ENCODE data around the gene GPR151. TPM values are rescaled to one million over a fixed set of nuclear protein-coding genes. Genes with fewer than 3 reads are reported as not detected.

Gene GPR151
- total RNA-seq, 5 donors from 2014 or later (not counting 1 experiment from before 2014, with no cell fraction given) = not detected

DNA sequence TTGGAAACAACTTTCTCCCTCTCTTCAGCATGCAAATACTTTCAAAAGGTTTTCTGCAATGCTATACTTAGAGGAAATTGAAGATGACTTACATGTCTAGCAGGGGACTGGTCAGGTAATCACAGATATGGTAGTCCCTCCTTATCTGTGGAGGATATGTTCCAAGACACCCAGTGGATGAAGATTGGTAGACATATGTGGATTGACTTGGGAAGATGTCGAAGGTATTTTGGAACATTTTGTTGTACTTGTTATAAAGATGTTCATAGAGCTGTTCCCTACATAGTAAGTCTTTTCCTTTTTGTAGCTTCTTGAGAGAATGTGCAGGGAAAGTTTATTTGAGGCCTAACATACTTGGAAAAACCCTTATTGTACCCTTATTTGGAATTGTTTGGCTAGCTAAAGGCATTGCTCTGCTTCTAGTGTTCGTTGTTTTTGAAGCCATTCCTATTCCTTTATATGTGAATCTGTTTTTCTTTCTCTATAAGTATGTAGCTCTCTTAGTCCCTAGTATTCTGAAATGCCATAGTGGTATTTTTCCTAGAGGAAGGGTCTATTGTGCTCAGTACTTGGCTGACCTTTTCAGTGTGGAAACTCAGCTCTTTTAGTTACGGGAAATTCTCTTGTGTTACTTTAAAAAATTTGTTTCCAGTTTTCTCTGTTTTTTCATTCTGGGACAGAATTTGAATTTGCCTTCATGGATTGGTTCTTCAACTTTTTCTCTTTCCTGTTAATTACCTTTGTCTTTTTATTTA lies 25.7 kb downstream of the GPR151 start:
- ChIA-PET POLR2A (interaction anchor here in 1 of 2 donors (0.6 kb wide), 1 partner anchor 284 kb away, joined by 3 read pairs; no protein-coding TSS in a partner anchor), CTCF (no interaction called here)
- ATAC-seq (replicated peaks in 1 of 4) (no peak), DNase-seq (no peak)
- no peaks in the 10 kb centered on the region for H3K27me3 Mint-ChIP-seq
- no peaks in the 10 kb centered on the region for H3K9me3 Mint-ChIP-seq
- Histone ChIP-seq H3K4me3 (ENCODE audit: control insufficient read depth in 1 of 2, extremely low read depth in 1 of 2, low read length in 1 of 2) (no peak overlapping the region), H3K9me3 (no peaks in the 10 kb centered on the region), H3K27ac (ENCODE audit: low read length) (no peak overlapping the region), H3K4me1 (ENCODE audit: control insufficient read depth in 1 of 2, extremely low read depth in 1 of 2, insufficient read depth in 2 of 2, low read length in 2 of 2) (no peaks in the 10 kb centered on the region), H3K27me3 (replicated peaks in 1 of 2; ENCODE audit: control insufficient read depth in 2 of 2, extremely low read depth in 1 of 2, insufficient read depth in 2 of 2, low read length in 1 of 2) (no peaks in the 10 kb centered on the region), H3K36me3 (ENCODE audit: control insufficient read depth in 2 of 2, extremely low read depth in 1 of 2, insufficient read depth in 1 of 2, low read length in 1 of 2) (peaks cover 0 to 16% of the 10 kb centered on the region in 2 donors)
- peak overlapping the region in 1 of 2 donors; percentile 11 for H3K27ac Mint-ChIP-seq
- no peaks in the 10 kb centered on the region for H3K4me1 Mint-ChIP-seq
- H3K36me3 Mint-ChIP-seq = peaks cover 38% of the 10 kb centered on the region
- H3K4me3 Mint-ChIP-seq = no peak overlapping the region
- WGBS (ENCODE audit: insufficient coverage) = 100% methylated on average over 1 of the region's 3 CpGs

DNA sequence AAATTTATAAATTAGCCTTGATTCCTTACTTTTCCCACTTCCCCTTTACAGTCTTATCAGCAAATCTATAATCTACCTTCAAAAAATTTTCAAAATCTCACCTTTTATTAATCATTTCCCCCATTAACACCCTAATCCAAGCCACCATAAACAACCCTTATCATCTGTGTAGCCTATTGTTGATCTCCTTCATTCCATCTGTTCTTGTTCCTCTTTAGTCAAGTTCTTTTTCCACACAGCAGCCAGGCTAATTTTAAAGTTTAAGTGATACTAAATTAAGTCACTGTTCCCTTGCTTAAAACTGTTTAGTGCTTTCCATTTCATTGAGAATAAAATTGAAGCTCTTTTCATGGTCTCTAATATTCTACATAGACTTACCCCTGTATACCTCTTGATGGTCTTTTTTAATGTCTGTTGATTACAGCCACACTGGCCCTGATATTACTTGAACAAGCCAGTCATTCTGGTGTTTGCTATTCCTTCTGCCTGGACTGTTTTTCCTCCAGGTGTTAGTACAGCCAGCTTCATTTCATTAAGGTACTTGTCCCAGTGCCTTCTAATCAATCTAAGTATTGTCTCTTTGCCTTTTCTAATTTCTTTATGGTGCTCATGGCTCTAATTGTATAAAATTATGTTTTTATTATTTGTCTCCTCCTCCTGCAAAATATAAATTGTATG lies 31.1 kb downstream of the GPR151 start:
- H3K4me3 Mint-ChIP-seq = no peak overlapping the region
- peaks cover 54% of the 10 kb centered on the region for H3K36me3 Mint-ChIP-seq
- no peaks in the 10 kb centered on the region for H3K27me3 Mint-ChIP-seq
- peak overlapping the region in 1 of 2 donors; percentile 23 for H3K27ac Mint-ChIP-seq
- Histone ChIP-seq H3K4me1 (ENCODE audit: control insufficient read depth in 1 of 2, extremely low read depth in 1 of 2, insufficient read depth in 2 of 2, low read length in 2 of 2) (no peaks in the 10 kb centered on the region), H3K9me3 (no peaks in the 10 kb centered on the region), H3K4me3 (ENCODE audit: control insufficient read depth in 1 of 2, extremely low read depth in 1 of 2, low read length in 1 of 2) (no peak overlapping the region), H3K27ac (ENCODE audit: low read length) (no peak overlapping the region), H3K36me3 (ENCODE audit: control insufficient read depth in 2 of 2, extremely low read depth in 1 of 2, insufficient read depth in 1 of 2, low read length in 1 of 2) (peaks cover 0 to 54% of the 10 kb centered on the region in 2 donors), H3K27me3 (replicated peaks in 1 of 2; ENCODE audit: control insufficient read depth in 2 of 2, extremely low read depth in 1 of 2, insufficient read depth in 2 of 2, low read length in 1 of 2) (no peaks in the 10 kb centered on the region)
- ChIA-PET POLR2A (no interaction called here), CTCF (no interaction called here)
- H3K9me3 Mint-ChIP-seq = no peaks in the 10 kb centered on the region
- DNase-seq (no peak), ATAC-seq (replicated peaks in 1 of 4) (no peak)
- peaks cover 0 to 2% (median 0%) of the 10 kb centered on the region in 3 donors for H3K4me1 Mint-ChIP-seq

DNA sequence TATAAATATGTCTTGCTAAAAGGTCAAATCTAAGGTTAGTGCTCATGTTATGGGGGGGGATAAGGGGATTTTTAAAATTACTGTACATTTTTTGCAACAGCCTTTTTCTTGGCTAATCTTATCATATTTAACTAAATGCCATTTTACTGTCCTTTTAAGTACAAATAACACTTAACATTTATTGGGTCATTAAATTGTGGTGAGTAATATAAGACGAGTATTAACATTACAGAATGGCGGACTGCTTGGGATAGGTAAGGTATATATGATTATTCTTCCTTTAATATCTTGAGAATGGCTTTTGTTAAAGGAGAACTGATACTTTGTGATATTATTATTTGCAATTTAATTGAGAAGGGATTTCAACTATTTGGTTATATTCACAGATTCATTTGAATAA lies 33.2 kb downstream of the GPR151 start:
- Histone ChIP-seq H3K36me3 (ENCODE audit: control insufficient read depth in 2 of 2, extremely low read depth in 1 of 2, insufficient read depth in 1 of 2, low read length in 1 of 2) (peaks cover 0 to 55% of the 10 kb centered on the region in 2 donors), H3K27me3 (replicated peaks in 1 of 2; ENCODE audit: control insufficient read depth in 2 of 2, extremely low read depth in 1 of 2, insufficient read depth in 2 of 2, low read length in 1 of 2) (no peaks in the 10 kb centered on the region), H3K4me3 (ENCODE audit: control insufficient read depth in 1 of 2, extremely low read depth in 1 of 2, low read length in 1 of 2) (no peak overlapping the region), H3K9me3 (no peaks in the 10 kb centered on the region), H3K27ac (ENCODE audit: low read length) (no peak overlapping the region), H3K4me1 (ENCODE audit: control insufficient read depth in 1 of 2, extremely low read depth in 1 of 2, insufficient read depth in 2 of 2, low read length in 2 of 2) (no peaks in the 10 kb centered on the region)
- ChIA-PET POLR2A (no interaction called here), CTCF (no interaction called here)
- Mint-ChIP-seq H3K4me3 (no peak overlapping the region), H3K4me1 (peaks cover 0 to 2% (median 0%) of the 10 kb centered on the region in 3 donors), H3K27me3 (no peaks in the 10 kb centered on the region), H3K9me3 (no peaks in the 10 kb centered on the region), H3K36me3 (peaks cover 45% of the 10 kb centered on the region), H3K27ac (no peak overlapping the region)
- ATAC-seq (replicated peaks in 1 of 4) (no peak), DNase-seq (no peak)
- WGBS (ENCODE audit: insufficient coverage) = no CpG with 5 or more reads among the region's 2 CpGs

DNA sequence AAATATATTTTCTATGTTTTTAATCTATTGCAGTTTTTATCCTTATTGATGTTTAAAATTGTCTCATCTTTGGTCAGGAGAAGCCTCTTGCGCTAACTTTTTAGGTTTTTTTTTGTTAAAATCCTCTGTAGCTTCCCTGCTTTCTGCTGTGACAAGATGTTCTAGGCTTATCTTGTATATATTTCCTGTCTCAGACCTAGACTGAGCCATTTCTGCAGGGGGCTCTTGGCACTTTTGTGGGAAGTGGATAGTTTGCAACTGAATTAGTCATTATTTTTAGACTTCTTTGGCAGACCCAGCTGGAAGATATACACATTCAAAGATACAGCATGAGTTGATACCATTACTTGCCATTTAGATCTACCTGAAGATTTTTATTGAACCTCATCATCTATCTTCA lies 40.1 kb downstream of the GPR151 start:
- WGBS (ENCODE audit: insufficient coverage) = no CpG with 5 or more reads among the region's 1 CpG
- Histone ChIP-seq H3K36me3 (ENCODE audit: control insufficient read depth in 2 of 2, extremely low read depth in 1 of 2, insufficient read depth in 1 of 2, low read length in 1 of 2) (peaks cover 0 to 40% of the 10 kb centered on the region in 2 donors), H3K27ac (ENCODE audit: low read length) (no peak overlapping the region), H3K27me3 (replicated peaks in 1 of 2; ENCODE audit: control insufficient read depth in 2 of 2, extremely low read depth in 1 of 2, insufficient read depth in 2 of 2, low read length in 1 of 2) (no peaks in the 10 kb centered on the region), H3K4me3 (ENCODE audit: control insufficient read depth in 1 of 2, extremely low read depth in 1 of 2, low read length in 1 of 2) (no peak overlapping the region), H3K4me1 (ENCODE audit: control insufficient read depth in 1 of 2, extremely low read depth in 1 of 2, insufficient read depth in 2 of 2, low read length in 2 of 2) (no peaks in the 10 kb centered on the region), H3K9me3 (no peaks in the 10 kb centered on the region)
- H3K9me3 Mint-ChIP-seq = no peaks in the 10 kb centered on the region
- DNase-seq (no peak), ATAC-seq (replicated peaks in 1 of 4) (no peak)
- ChIA-PET POLR2A (interaction anchor here in 1 of 2 donors (0.5 kb wide), 1 partner anchor 61 kb away, joined by 3 read pairs; no protein-coding TSS in a partner anchor), CTCF (no interaction called here)
- peaks cover 56% of the 10 kb centered on the region for H3K36me3 Mint-ChIP-seq
- H3K4me3 Mint-ChIP-seq = no peak overlapping the region
- peak overlapping the region in 1 of 2 donors; percentile 28 for H3K27ac Mint-ChIP-seq
- no peaks in the 10 kb centered on the region for H3K27me3 Mint-ChIP-seq
- H3K4me1 Mint-ChIP-seq = no peaks in the 10 kb centered on the region

DNA sequence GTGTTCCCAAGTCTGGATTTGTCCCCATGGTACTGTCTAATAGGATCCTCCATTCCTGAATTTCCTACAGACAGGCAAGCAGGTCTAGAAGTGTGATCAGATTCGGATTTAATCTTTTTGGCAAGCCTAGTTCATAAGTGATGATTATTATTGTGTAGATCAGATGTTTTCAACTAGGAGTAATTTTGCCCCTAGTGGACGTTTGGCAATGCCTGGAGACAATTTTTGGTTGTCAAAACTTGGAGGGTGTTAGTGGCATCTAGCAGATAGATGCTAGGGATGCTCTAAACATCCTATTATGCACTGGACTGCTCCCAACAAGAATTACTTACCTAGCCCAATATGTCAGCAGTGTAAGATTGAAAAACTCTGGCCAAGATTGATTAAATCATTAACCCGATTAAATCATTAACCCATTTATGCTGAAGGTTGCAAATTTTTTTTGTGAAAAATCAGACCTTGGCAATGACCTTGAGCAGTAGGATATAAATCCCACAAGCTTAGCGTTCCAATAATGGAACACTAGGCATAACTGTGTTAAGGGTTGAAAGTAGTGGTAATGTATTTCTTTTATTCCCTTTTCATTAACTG lies 40.7 kb downstream of the GPR151 start:
- no peak overlapping the region for H3K4me3 ChIP-seq (ENCODE audit: control insufficient read depth in 1 of 2, extremely low read depth in 1 of 2, low read length in 1 of 2)
- Mint-ChIP-seq H3K4me1 (no peaks in the 10 kb centered on the region), H3K4me3 (no peak overlapping the region), H3K27ac (no peak overlapping the region), H3K27me3 (no peaks in the 10 kb centered on the region), H3K36me3 (peaks cover 58% of the 10 kb centered on the region), H3K9me3 (no peaks in the 10 kb centered on the region)
- DNase-seq (no peak), ATAC-seq (replicated peaks in 1 of 4) (no peak)
- ChIA-PET CTCF (no interaction called here), POLR2A (interaction anchor here in 1 of 2 donors (0.5 kb wide), 1 partner anchor 60 kb away, joined by 3 read pairs; no protein-coding TSS in a partner anchor)
- no peaks in the 10 kb centered on the region for H3K4me1 ChIP-seq (ENCODE audit: control insufficient read depth in 1 of 2, extremely low read depth in 1 of 2, insufficient read depth in 2 of 2, low read length in 2 of 2)
- H3K36me3 ChIP-seq (ENCODE audit: control insufficient read depth in 2 of 2, extremely low read depth in 1 of 2, insufficient read depth in 1 of 2, low read length in 1 of 2) = peaks cover 0 to 42% of the 10 kb centered on the region in 2 donors
- H3K27ac ChIP-seq (ENCODE audit: low read length) = no peak overlapping the region
- H3K27me3 ChIP-seq (replicated peaks in 1 of 2; ENCODE audit: control insufficient read depth in 2 of 2, extremely low read depth in 1 of 2, insufficient read depth in 2 of 2, low read length in 1 of 2) = no peaks in the 10 kb centered on the region
- H3K9me3 ChIP-seq = no peaks in the 10 kb centered on the region
- no CpG with 5 or more reads among the region's 4 CpGs for WGBS (ENCODE audit: insufficient coverage)

DNA sequence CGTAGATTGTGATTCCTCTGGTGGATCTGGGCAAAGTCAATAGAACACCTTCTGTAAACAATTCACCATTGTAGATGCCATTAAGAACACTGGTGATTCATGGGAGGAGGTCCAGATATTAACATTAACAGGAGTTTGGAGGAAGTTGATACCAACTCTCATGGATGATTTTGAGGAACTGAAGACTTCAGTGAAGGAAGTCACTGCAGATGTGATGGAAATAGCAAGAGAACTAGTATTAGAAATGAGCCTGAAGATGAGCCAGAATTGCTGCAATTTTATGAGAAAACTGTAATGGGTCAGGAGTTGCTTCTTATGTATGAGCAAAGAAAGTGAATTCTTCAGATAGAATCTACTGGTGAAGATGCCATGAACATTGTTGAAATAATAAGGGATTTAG lies 41.9 kb downstream of the GPR151 start:
- Histone ChIP-seq H3K27ac (ENCODE audit: low read length) (no peak overlapping the region), H3K9me3 (no peaks in the 10 kb centered on the region), H3K4me3 (ENCODE audit: control insufficient read depth in 1 of 2, extremely low read depth in 1 of 2, low read length in 1 of 2) (no peak overlapping the region), H3K27me3 (replicated peaks in 1 of 2; ENCODE audit: control insufficient read depth in 2 of 2, extremely low read depth in 1 of 2, insufficient read depth in 2 of 2, low read length in 1 of 2) (no peaks in the 10 kb centered on the region), H3K4me1 (ENCODE audit: control insufficient read depth in 1 of 2, extremely low read depth in 1 of 2, insufficient read depth in 2 of 2, low read length in 2 of 2) (no peaks in the 10 kb centered on the region), H3K36me3 (ENCODE audit: control insufficient read depth in 2 of 2, extremely low read depth in 1 of 2, insufficient read depth in 1 of 2, low read length in 1 of 2) (peaks cover 0 to 40% of the 10 kb centered on the region in 2 donors)
- POLR2A ChIA-PET = no interaction called here
- Mint-ChIP-seq H3K27ac (no peak overlapping the region), H3K9me3 (no peaks in the 10 kb centered on the region), H3K36me3 (peaks cover 57% of the 10 kb centered on the region), H3K4me1 (no peaks in the 10 kb centered on the region), H3K4me3 (no peak overlapping the region), H3K27me3 (no peaks in the 10 kb centered on the region)
- WGBS (ENCODE audit: insufficient coverage) = no CpG with 5 or more reads among the region's 1 CpG
- CTCF ChIA-PET = no interaction called here
- DNase-seq (no peak), ATAC-seq (replicated peaks in 1 of 4) (no peak)

Measured in T-cell (primary cell).